SJSA1 (cell line): ENCODE data around the gene MAML2. TPM values are rescaled to one million over a fixed set of nuclear protein-coding genes. Genes with fewer than 3 reads are reported as not detected.

Experiments
- DNase-seq, 2 experiments: peaks; one replicate each; pipeline ENCODE4 v3.0.0-alpha.2; 2015 to 2020; ENCODE audit warnings: low spot score in 2 of 2, low read depth in 1 of 2
- H3K27ac ChIP-seq: fragments of 250-450 bp; sonication (Bioruptor Pico); 2 replicates; pipeline ENCODE4 v1.5.1; 2020; ENCODE audit warnings: mild to moderate bottlenecking, moderate library complexity
- H3K27me3 ChIP-seq: fragments of 250-450 bp; sonication (Bioruptor Pico); replicated peaks from 2 replicates; pipeline ENCODE4 v1.5.1; 2020; ENCODE audit warnings: mild to moderate bottlenecking, moderate library complexity
- H3K36me3 ChIP-seq: fragments of 250-450 bp; sonication (Bioruptor Pico); 2 replicates; pipeline ENCODE4 v1.5.1; 2020; ENCODE audit warnings: mild to moderate bottlenecking
- H3K4me1 ChIP-seq: fragments of 250-450 bp; sonication (Bioruptor Pico); replicated peaks from 2 replicates; pipeline ENCODE4 v1.6.1; 2021; ENCODE audit warnings: mild to moderate bottlenecking
- H3K4me3 ChIP-seq: fragments of 250-450 bp; sonication (Bioruptor Pico); 2 replicates; pipeline ENCODE4 v1.5.1; 2020; ENCODE audit warnings: mild to moderate bottlenecking
- H3K9me3 ChIP-seq: fragments of 250-450 bp; sonication (Bioruptor Pico); replicated peaks from 2 replicates; pipeline ENCODE4 v1.5.1; 2020; ENCODE audit warnings: mild to moderate bottlenecking
- total RNA-seq: library from RNA; depleted of rRNA; stranded (reverse); fragments of >200 nt; shearing (Covaris generic); gene quantifications from 2 replicates; pipeline ENCODE4 v1.2.3, GENCODE V29; 2014

Gene MAML2
- total RNA-seq, 1 experiment from 2014 or later = 8.7 TPM

GRCh38 chr11:96151501-96151900, 191.5 kb downstream of the MAML2 start:
- DNase-seq = no peak
- Histone ChIP-seq H3K36me3 (no peaks in the 10 kb centered on the region), H3K27me3 (no peaks in the 10 kb centered on the region), H3K4me1 (peaks cover 45% of the 10 kb centered on the region), H3K9me3 (no peaks in the 10 kb centered on the region), H3K27ac (no peak overlapping the region), H3K4me3 (no peak overlapping the region)

GRCh38 chr11:96150609-96151008, 192.4 kb downstream of the MAML2 start:
- no peak overlapping the region for H3K4me3 ChIP-seq
- H3K4me1 ChIP-seq = peaks cover 36% of the 10 kb centered on the region
- no peaks in the 10 kb centered on the region for H3K36me3 ChIP-seq
- H3K27ac ChIP-seq = peak overlapping the region; percentile 87
- H3K27me3 ChIP-seq = no peaks in the 10 kb centered on the region
- no peaks in the 10 kb centered on the region for H3K9me3 ChIP-seq
- no peak for DNase-seq

GRCh38 chr11:96149743-96150555, 193.0 kb downstream of the MAML2 start:
- Histone ChIP-seq H3K4me3 (no peak overlapping the region), H3K9me3 (no peaks in the 10 kb centered on the region), H3K27me3 (no peaks in the 10 kb centered on the region), H3K36me3 (no peaks in the 10 kb centered on the region), H3K27ac (peak overlapping the region; percentile 87), H3K4me1 (peaks cover 32% of the 10 kb centered on the region)
- DNase-seq = peak in 1 of 2 experiments; percentile 46

- peaks cover 18% of the 10 kb centered on the region for H3K4me1 ChIP-seq
- no peaks in the 10 kb centered on the region for H3K27me3 ChIP-seq
- H3K4me3 ChIP-seq = no peak overlapping the region
- H3K36me3 ChIP-seq = no peaks in the 10 kb centered on the region
- no peak for DNase-seq
- no peaks in the 10 kb centered on the region for H3K9me3 ChIP-seq
- no peak overlapping the region for H3K27ac ChIP-seq
Measured at GRCh38 chr11:96147906-96148486, 195.0 kb downstream of the MAML2 start.

GRCh38 chr11:96147186-96147585, 195.8 kb downstream of the MAML2 start:
- no peak overlapping the region for H3K4me3 ChIP-seq
- H3K27ac ChIP-seq = no peak overlapping the region
- DNase-seq = no peak
- no peaks in the 10 kb centered on the region for H3K27me3 ChIP-seq
- no peaks in the 10 kb centered on the region for H3K9me3 ChIP-seq
- no peaks in the 10 kb centered on the region for H3K36me3 ChIP-seq
- peaks cover 18% of the 10 kb centered on the region for H3K4me1 ChIP-seq

- H3K36me3 ChIP-seq = no peaks in the 10 kb centered on the region
- H3K4me3 ChIP-seq = no peak overlapping the region
- no peak overlapping the region for H3K27ac ChIP-seq
- peaks cover 18% of the 10 kb centered on the region for H3K4me1 ChIP-seq
- H3K9me3 ChIP-seq = no peaks in the 10 kb centered on the region
- no peak for DNase-seq
- no peaks in the 10 kb centered on the region for H3K27me3 ChIP-seq
Measured at GRCh38 chr11:96146765-96147164, 196.2 kb downstream of the MAML2 start.

- H3K27me3 ChIP-seq = no peaks in the 10 kb centered on the region
- no peak overlapping the region for H3K4me3 ChIP-seq
- no peaks in the 10 kb centered on the region for H3K9me3 ChIP-seq
- H3K4me1 ChIP-seq = peaks cover 9% of the 10 kb centered on the region
- no peak overlapping the region for H3K27ac ChIP-seq
- H3K36me3 ChIP-seq = no peaks in the 10 kb centered on the region
- no peak for DNase-seq
Measured at GRCh38 chr11:96145163-96145585, 197.8 kb downstream of the MAML2 start.

GRCh38 chr11:96144553-96144952, 198.4 kb downstream of the MAML2 start:
- no peaks in the 10 kb centered on the region for H3K9me3 ChIP-seq
- H3K27me3 ChIP-seq = no peaks in the 10 kb centered on the region
- no peak for DNase-seq
- H3K4me3 ChIP-seq = no peak overlapping the region
- H3K36me3 ChIP-seq = no peaks in the 10 kb centered on the region
- peaks cover 3% of the 10 kb centered on the region for H3K4me1 ChIP-seq
- no peak overlapping the region for H3K27ac ChIP-seq

GRCh38 chr11:96143041-96143521, 199.9 kb downstream of the MAML2 start:
- Histone ChIP-seq H3K27ac (no peak overlapping the region), H3K9me3 (no peaks in the 10 kb centered on the region), H3K4me1 (no peaks in the 10 kb centered on the region), H3K4me3 (no peak overlapping the region), H3K36me3 (no peaks in the 10 kb centered on the region), H3K27me3 (no peaks in the 10 kb centered on the region)
- no peak for DNase-seq

GRCh38 chr11:96141626-96142025, 201.4 kb downstream of the MAML2 start:
- no peak overlapping the region for H3K27ac ChIP-seq
- no peak for DNase-seq
- H3K4me1 ChIP-seq = peaks cover 10% of the 10 kb centered on the region
- no peaks in the 10 kb centered on the region for H3K36me3 ChIP-seq
- no peak overlapping the region for H3K4me3 ChIP-seq
- H3K27me3 ChIP-seq = no peaks in the 10 kb centered on the region
- H3K9me3 ChIP-seq = no peaks in the 10 kb centered on the region

- Histone ChIP-seq H3K36me3 (no peaks in the 10 kb centered on the region), H3K4me1 (peaks cover 14% of the 10 kb centered on the region), H3K4me3 (no peak overlapping the region), H3K27me3 (no peaks in the 10 kb centered on the region), H3K9me3 (no peaks in the 10 kb centered on the region), H3K27ac (no peak overlapping the region)
- no peak for DNase-seq
Measured at GRCh38 chr11:96139691-96140090, 203.3 kb downstream of the MAML2 start.

GRCh38 chr11:96137373-96137772, 205.6 kb downstream of the MAML2 start:
- Histone ChIP-seq H3K4me3 (no peak overlapping the region), H3K27me3 (no peaks in the 10 kb centered on the region), H3K36me3 (no peaks in the 10 kb centered on the region), H3K4me1 (peaks cover 17% of the 10 kb centered on the region), H3K27ac (peak overlapping the region; percentile 48), H3K9me3 (no peaks in the 10 kb centered on the region)
- peak in 1 of 2 experiments; percentile 20 for DNase-seq

GRCh38 chr11:96136613-96137298, 206.2 kb downstream of the MAML2 start:
- Histone ChIP-seq H3K4me3 (no peak overlapping the region), H3K27me3 (no peaks in the 10 kb centered on the region), H3K9me3 (no peaks in the 10 kb centered on the region), H3K4me1 (peaks cover 22% of the 10 kb centered on the region), H3K36me3 (no peaks in the 10 kb centered on the region), H3K27ac (peak overlapping the region; percentile 48)
- DNase-seq = no peak

- no peak overlapping the region for H3K4me3 ChIP-seq
- no peaks in the 10 kb centered on the region for H3K27me3 ChIP-seq
- H3K36me3 ChIP-seq = no peaks in the 10 kb centered on the region
- no peak overlapping the region for H3K27ac ChIP-seq
- peaks cover 22% of the 10 kb centered on the region for H3K4me1 ChIP-seq
- no peaks in the 10 kb centered on the region for H3K9me3 ChIP-seq
- no peak for DNase-seq
Measured at GRCh38 chr11:96134602-96135001, 208.4 kb downstream of the MAML2 start.
